IMR-90 (cell line): ENCODE results near the gene AHNAK. TPM values are rescaled to one million over a fixed set of nuclear protein-coding genes. Genes with fewer than 3 reads are reported as not detected.

ENCODE experiments used
- ATAC-seq: fragments of 200-7000 bp; cut with Tn5 transposase; 2 replicates; pipeline ENCODE4 v1.9.1; 2020; ENCODE audit warnings: low read depth, mild to moderate bottlenecking, moderate library complexity
- BruUV-seq: library from RNA; stranded (reverse); fragments of 400-500 nt; replicated peaks from 2 replicates; lab custom pipeline; 2021; lab: Mats Ljungman, UMichigan
- CTCF ChIA-PET: fragments of 300-600 bp; formaldehyde crosslinking; extraction: SDS; loops from one replicate; lab custom pipeline; 2021; ENCODE audit warnings: antibody characterized with exemption; lab: Yijun Ruan, JAX
- POLR2A ChIA-PET: fragments of 300-600 bp; sonication (Branson Sonifier 250); formaldehyde crosslinking; loops from one replicate; lab custom pipeline; 2022; ENCODE audit warnings: antibody characterized with exemption; ENCODE audit not compliant: unreplicated experiment; lab: Charles Lee
- DNase-seq: peaks from one replicate; pipeline ENCODE4 v3.0.0; 2013
- H2AFZ ChIP-seq: replicated peaks from 2 replicates; pipeline ENCODE3; 2013; ENCODE audit warnings: low read length, mild to moderate bottlenecking; ENCODE audit not compliant: poor library complexity
- H2AK5ac ChIP-seq: 2 replicates; pipeline ENCODE4 v1.6.1; 2013; ENCODE audit warnings: low read depth, low read length, inconsistent platforms
- H2AK9ac ChIP-seq: replicated peaks from 2 replicates; pipeline ENCODE3; 2013; ENCODE audit warnings: mild to moderate bottlenecking, low read depth, low read length, moderate library complexity; ENCODE audit not compliant: poor library complexity
- H2BK120ac ChIP-seq: 2 replicates; pipeline ENCODE4 v1.6.1; 2013; ENCODE audit warnings: low read depth, low read length, inconsistent platforms
- H2BK15ac ChIP-seq: 3 replicates; pipeline ENCODE4 v1.6.1; 2013; ENCODE audit warnings: low read depth, low read length, inconsistent platforms
- H2BK20ac ChIP-seq: 2 replicates; pipeline ENCODE4 v1.6.1; 2013; ENCODE audit warnings: low read depth, mild to moderate bottlenecking, inconsistent platforms, low read length, moderate library complexity
- H2BK5ac ChIP-seq: 2 replicates; pipeline ENCODE4 v1.6.1; 2013; ENCODE audit warnings: mild to moderate bottlenecking, low read depth, low read length, inconsistent platforms; ENCODE audit not compliant: poor library complexity, severe bottlenecking
- H3K14ac ChIP-seq: replicated peaks from 2 replicates; pipeline ENCODE4 v1.6.1; 2013; ENCODE audit warnings: low read depth, low read length, inconsistent platforms
- H3K18ac ChIP-seq: 2 replicates; pipeline ENCODE4 v1.6.1; 2013; ENCODE audit warnings: low read depth, low read length, control low read depth
- H3K23ac ChIP-seq: 2 replicates; pipeline ENCODE4 v1.6.1; 2013; ENCODE audit warnings: low read depth, low read length, inconsistent platforms
- H3K27ac ChIP-seq: 2 replicates; pipeline ENCODE4 v1.5.1; 2013; ENCODE audit warnings: mild to moderate bottlenecking, control low read depth, low read length; ENCODE audit not compliant: insufficient read depth
- H3K27me3 ChIP-seq: 2 replicates; pipeline ENCODE4 v1.6.1; 2013; ENCODE audit warnings: low read length; ENCODE audit not compliant: control insufficient read depth, insufficient read depth
- H3K36me3 ChIP-seq: 2 replicates; pipeline ENCODE4 v1.6.1; 2013; ENCODE audit warnings: low read length, mixed read lengths; ENCODE audit not compliant: control insufficient read depth, insufficient read depth
- H3K4ac ChIP-seq: 2 replicates; pipeline ENCODE4 v1.6.1; 2013; ENCODE audit warnings: low read depth, low read length, inconsistent platforms
- H3K4me1 ChIP-seq: 2 replicates; pipeline ENCODE4 v1.6.1; 2013; ENCODE audit warnings: low read length, mixed read lengths; ENCODE audit not compliant: control insufficient read depth, insufficient read depth
- H3K4me2 ChIP-seq: 2 replicates; pipeline ENCODE4 v1.6.1; 2013; ENCODE audit warnings: low read depth, mild to moderate bottlenecking, control low read depth, low read length, moderate library complexity
- H3K4me3 ChIP-seq: 2 replicates; pipeline ENCODE4 v1.5.1; 2013; ENCODE audit warnings: low read depth, mild to moderate bottlenecking, control low read depth, low read length, moderate library complexity; ENCODE audit not compliant: insufficient read depth
- H3K56ac ChIP-seq: 2 replicates; pipeline ENCODE4 v1.6.1; 2013; ENCODE audit warnings: low read length, inconsistent platforms; ENCODE audit not compliant: insufficient read depth; ENCODE audit errors: extremely low read depth
- H3K79me1 ChIP-seq, 2 experiments: 2 replicates each; pipeline ENCODE4 v1.6.1; 2013; ENCODE audit warnings: low read length in 2 of 2, inconsistent platforms in 1 of 2, low read depth in 1 of 2
- H3K9ac ChIP-seq: 2 replicates; pipeline ENCODE4 v1.6.1; 2013; ENCODE audit warnings: low read depth, low read length, control low read depth
- H3K9me1 ChIP-seq: 2 replicates; pipeline ENCODE4 v1.6.1; 2013; ENCODE audit warnings: low read length, inconsistent platforms; ENCODE audit not compliant: insufficient read depth
- H3K9me3 ChIP-seq: 2 replicates; pipeline ENCODE4 v1.6.1; 2013; ENCODE audit warnings: low read length; ENCODE audit not compliant: control insufficient read depth, insufficient read depth
- H4K20me1 ChIP-seq: 2 replicates; pipeline ENCODE4 v1.6.1; 2013; ENCODE audit warnings: low read length, inconsistent platforms; ENCODE audit not compliant: insufficient read depth
- H4K5ac ChIP-seq: 2 replicates; pipeline ENCODE4 v1.6.1; 2013; ENCODE audit warnings: mild to moderate bottlenecking, low read depth, low read length, control low read depth
- H4K8ac ChIP-seq, 2 experiments: 2 replicates each; pipeline ENCODE4 v1.6.1; 2013; ENCODE audit warnings: low read depth in 2 of 2, low read length in 2 of 2, control low read depth in 1 of 2, inconsistent platforms in 1 of 2
- H4K91ac ChIP-seq: 2 replicates; pipeline ENCODE4 v1.6.1; 2013; ENCODE audit warnings: low read depth, low read length, inconsistent platforms; ENCODE audit not compliant: insufficient read depth
- CHD1 ChIP-seq: IDR thresholded peaks from 2 replicates; pipeline ENCODE4 v1.6.1; 2012; ENCODE audit warnings: low read depth, low read length, improper control_type of control experiment
- CTCF ChIP-seq: conservative IDR thresholded peaks from 2 replicates; pipeline ENCODE4 v1.5.1; 2012; ENCODE audit warnings: mild to moderate bottlenecking, low read depth, low read length, improper control_type of control experiment
- FOS ChIP-seq: fragments of 150-350 bp; IDR thresholded peaks from 2 replicates; pipeline ENCODE4 v1.6.1; 2016; ENCODE audit warnings: low read depth, low read length
- MAZ ChIP-seq: IDR thresholded peaks from 2 replicates; pipeline ENCODE4 v1.6.1; 2012; ENCODE audit warnings: low read depth, mild to moderate bottlenecking, low read length, improper control_type of control experiment, moderate library complexity, borderline replicate concordance
- POLR2A ChIP-seq: IDR thresholded peaks from 2 replicates; pipeline ENCODE4 v1.6.1; 2012; ENCODE audit warnings: mild to moderate bottlenecking, low read depth, low read length
- RFX5 ChIP-seq: IDR thresholded peaks from 2 replicates; pipeline ENCODE4 v1.8.0; 2012; ENCODE audit warnings: low read depth, mild to moderate bottlenecking, low read length, moderate library complexity
- SMC3 ChIP-seq: fragments of 150-350 bp; IDR thresholded peaks from 2 replicates; pipeline ENCODE4 v1.6.1; 2016; ENCODE audit warnings: low read depth, mild to moderate bottlenecking, antibody characterized with exemption, low read length, moderate library complexity
- USF2 ChIP-seq: fragments of 150-350 bp; IDR thresholded peaks from 2 replicates; pipeline ENCODE4 v1.6.1; 2017; ENCODE audit warnings: mild to moderate bottlenecking, antibody characterized with exemption, low read length, low read depth
- WGBS, 2 experiments: methylation state at CpG; one replicate each; pipeline versions ENCODE4 v1.1.5 to v1.1.7; 2013; ENCODE audit warnings: missing lambda C conversion rate in 2 of 2; ENCODE audit not compliant: insufficient read length in 1 of 2; ENCODE audit errors: extremely low coverage in 2 of 2; 5-methylcytosine and 5-hydroxymethylcytosine counted together
- dilution Hi-C: fragments of 300-500 bp; cut with HindIII; formaldehyde crosslinking; loops from one replicate; pipeline ENCODE4 v1.14.3; 2018; ENCODE audit warnings: low sequenced_read_pairs; ENCODE audit not compliant: unreplicated experiment
- in situ Hi-C: fragments of 300-500 bp; cut with MboI; formaldehyde crosslinking; loops from 3 replicates; pipeline ENCODE4 v1.14.3; 2019; ENCODE audit warnings: low sequenced_read_pairs, inconsistent platforms, mixed read lengths
- intact Hi-C: fragments of 100-400 bp; cut with micrococcal nuclease; formaldehyde crosslinking; loops from 2 replicates; pipeline ENCODE4 v1.10.0; 2022
- polyA plus RNA-seq, 3 experiments: library from polyadenylated mRNA; depleted of rRNA; stranded (reverse); fragments of >200 nt; gene quantifications; 2 replicates each; pipeline ENCODE4 v1.2.3, GENCODE V29; 2012; ENCODE audit warnings: low replicate concordance in 1 of 3
- total RNA-seq: library from RNA; depleted of rRNA; stranded (reverse); fragments of >200 nt; gene quantifications from 2 replicates; pipeline ENCODE4 v1.2.3, GENCODE V29; 2012

The AHNAK gene
- total and polyA plus RNA-seq, 2 of the 4 experiments (the other 2 are of a cell fraction) = 95.1 to 695 TPM

GRCh38 chr11:62553080-62553838 lies 6.7 kb upstream of the AHNAK start:
- TF ChIP-seq USF2 = no peak
- TF ChIP-seq RFX5 = 0 out of 2 replicates have a peak, but pooled peaks have one; percentile 34
- no peak for TF ChIP-seq SMC3
- TF ChIP-seq FOS = peak; percentile 23; the same call in 1 of the 2 replicates
- TF ChIP-seq CHD1 = 0 out of 2 replicates have a peak, but pooled peaks have one; percentile 34
- peak; percentile 76 for TF ChIP-seq POLR2A
- TF ChIP-seq MAZ = peak; percentile 67; the same call in 1 of the 2 replicates
- TF ChIP-seq CTCF = no peak
- Histone ChIP-seq H3K27me3 (no peaks in the 10 kb centered on the region), H3K56ac (peak overlapping the region; percentile 99), H3K27ac (peak overlapping the region; percentile 97), H3K4ac (peak overlapping the region; percentile 98), H3K14ac (peak overlapping the region; percentile 97), H4K5ac (peak overlapping the region; percentile 82), H3K4me3 (peak overlapping the region; percentile 26), H4K8ac (peak overlapping the region; percentile 93 to 99), H2AK5ac (peak overlapping the region; percentile 99), H3K79me1 (peaks cover 12 to 62% of the 10 kb centered on the region in 2 experiments; a peak in 3 of 4 replicates), H4K91ac (peak overlapping the region; percentile 100), H2BK20ac (peak overlapping the region; percentile 99), H3K4me1 (peaks cover 38% of the 10 kb centered on the region), H2AFZ (peak overlapping the region; percentile 92), H2BK5ac (peak overlapping the region; percentile 99), H4K20me1 (peaks cover 21% of the 10 kb centered on the region), H3K18ac (peak overlapping the region; percentile 93), H3K9ac (peak overlapping the region; percentile 94), H2BK15ac (peak overlapping the region; percentile 98; the same call in 2 of the 3 replicates), H2BK120ac (peak overlapping the region; percentile 99), H3K36me3 (peaks cover 3% of the 10 kb centered on the region; the same call in 1 of the 2 replicates), H3K9me3 (no peaks in the 10 kb centered on the region), H3K9me1 (peaks cover 27% of the 10 kb centered on the region), H2AK9ac (peak overlapping the region; percentile 100), H3K4me2 (peak overlapping the region; percentile 93), H3K23ac (peak overlapping the region; percentile 100)
- dilution Hi-C loops = no loop called here
- peak; percentile 96 for DNase-seq
- POLR2A ChIA-PET = interaction anchor here (0.7 to 2.0 kb wide), 5 partner anchors 10 to 158 kb away, joined by 3 to 16 read pairs (median 3); partner anchors contain the start of genes EEF1G, INTS5 and TUT1
- intact Hi-C loops = no loop called here
- ATAC-seq = peak; percentile 82
- in situ Hi-C loops = loop anchor here (5.0 kb wide), 1 partner anchor 131 kb away; no protein-coding TSS in a partner anchor
- WGBS, 2 experiments = 0% methylated on average over 1 of the region's 15 CpGs; no CpG with 5 or more reads in 1 of the 2 experiments
- CTCF ChIA-PET = interaction anchor here (0.6 to 3.1 kb wide), 3 partner anchors 10 to 234 kb away, joined by 3 to 23 read pairs (median 13); no protein-coding TSS in a partner anchor
- BruUV-seq = TSS peak; percentile 83
